Prostate gland (tissue), 2 donors: ENCODE data around the gene USP35. TPM values are rescaled to one million over a fixed set of nuclear protein-coding genes. Genes with fewer than 3 reads are reported as not detected.
"Not testable (repeated sequence)": the region's sequence is repeated elsewhere in the genome, so short reads cannot be mapped to it uniquely, and the experiment has no call there.

Experiments
- DNase-seq: peaks from one replicate; pipeline ENCODE4 v3.0.0-alpha.2; 2019; ENCODE audit warnings: low spot score
- H3K27ac ChIP-seq, 2 donors: fragments of 200-600 bp; sonication (generic); 2 replicates each; pipeline ENCODE4 v1.5.1; 2017 to 2019
- H3K27me3 ChIP-seq: fragments of 200-600 bp; sonication (generic); replicated peaks from 2 replicates; pipeline ENCODE4 v1.5.1; 2019; ENCODE audit not compliant: insufficient read depth
- H3K36me3 ChIP-seq, 2 donors: fragments of 200-600 bp; sonication (generic); 1 replicate in 1 of 2; 2 replicates in 1 of 2; pipeline versions ENCODE4 v1.5.1 to v1.8.1; 2017 to 2019
- H3K4me1 ChIP-seq: fragments of 200-600 bp; sonication (generic); replicated peaks from 2 replicates; pipeline ENCODE4 v1.5.1; 2019
- H3K4me3 ChIP-seq, 2 donors: fragments of 200-600 bp; sonication (generic); 2 replicates each; pipeline ENCODE4 v1.5.1; 2017 to 2019
- H3K9me3 ChIP-seq: fragments of 200-600 bp; sonication (generic); 2 replicates; pipeline ENCODE4 v1.5.1; 2017
- POLR2A ChIP-seq: fragments of 450-650 bp; IDR thresholded peaks from one replicate; pipeline ENCODE4 v1.6.1; 2016; ENCODE audit warnings: antibody characterized with exemption, mild to moderate bottlenecking
- POLR2AphosphoS5 ChIP-seq: sonication (generic); formaldehyde crosslinking; IDR thresholded peaks from one replicate; pipeline ENCODE4 v1.6.1; 2017; ENCODE audit warnings: antibody characterized with exemption
- WGBS: methylation state at CpG from one replicate; pipeline ENCODE4 v1.1.5; 2018; 5-methylcytosine and 5-hydroxymethylcytosine counted together
- intact Hi-C: fragments of 100-400 bp; cut with DNase I; formaldehyde crosslinking; loops from one replicate; pipeline ENCODE4 v1.14.2; 2022
- total RNA-seq, 2 donors: library from RNA; depleted of rRNA; stranded (reverse); fragments of >200 nt; gene quantifications; one replicate each; pipeline ENCODE4 v1.1.0, GENCODE V29; 2016
- TF ChIP-seq, protein P1 (sequence below), 4 experiments: fragments of 200-600 bp in 2 of 4; fragments of 450-650 bp in 2 of 4; sonication (generic) in 2 of 4; IDR thresholded peaks; 1 replicate in 3 of 4; 2 replicates in 1 of 4; pipeline ENCODE4 v1.5.1; 2016 to 2019; ENCODE audit warnings: antibody characterized with exemption in 4 of 4, mild to moderate bottlenecking in 2 of 4, moderate library complexity in 2 of 4

Gene USP35
- total RNA-seq, 2 donors from 2014 or later, result 3.4 to 13.6 TPM

DNA sequence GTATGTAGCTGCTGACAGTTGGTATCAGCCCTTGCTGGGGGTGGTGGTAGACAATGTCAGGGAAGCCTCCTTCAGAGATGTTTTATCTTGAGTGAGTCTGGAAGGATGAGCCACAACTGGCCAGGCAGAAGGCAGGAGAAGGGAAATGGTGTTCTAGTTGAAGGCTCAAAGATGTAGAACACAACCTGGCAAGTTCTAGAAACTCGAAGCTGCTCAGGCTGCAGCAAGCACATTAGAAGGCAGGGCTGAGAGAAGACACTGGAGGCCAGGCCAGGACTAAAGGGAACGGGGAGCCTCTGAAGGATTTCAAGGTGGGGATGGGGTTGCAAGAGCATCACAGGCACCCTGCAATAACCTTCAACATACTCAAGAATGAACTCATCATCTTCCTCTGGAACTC, 40.4 kb downstream of the USP35 start:
- no peak for DNase-seq
- H3K4me3 ChIP-seq, result no peak overlapping the region
- no peaks in the 10 kb centered on the region for H3K4me1 ChIP-seq
- H3K27me3 ChIP-seq, result no peaks in the 10 kb centered on the region
- 92% methylated on average over 2 of the region's 2 CpGs for WGBS
- H3K9me3 ChIP-seq, result no peaks in the 10 kb centered on the region
- intact Hi-C loops, result loop anchor here (2.0 kb wide), 2 partner anchors 190 to 336 kb away; no protein-coding TSS in a partner anchor
- H3K36me3 ChIP-seq, result no peaks in the 10 kb centered on the region
- H3K27ac ChIP-seq, result no peak overlapping the region
- TF ChIP-seq POLR2A, result no peak
- TF ChIP-seq, protein P1, sequence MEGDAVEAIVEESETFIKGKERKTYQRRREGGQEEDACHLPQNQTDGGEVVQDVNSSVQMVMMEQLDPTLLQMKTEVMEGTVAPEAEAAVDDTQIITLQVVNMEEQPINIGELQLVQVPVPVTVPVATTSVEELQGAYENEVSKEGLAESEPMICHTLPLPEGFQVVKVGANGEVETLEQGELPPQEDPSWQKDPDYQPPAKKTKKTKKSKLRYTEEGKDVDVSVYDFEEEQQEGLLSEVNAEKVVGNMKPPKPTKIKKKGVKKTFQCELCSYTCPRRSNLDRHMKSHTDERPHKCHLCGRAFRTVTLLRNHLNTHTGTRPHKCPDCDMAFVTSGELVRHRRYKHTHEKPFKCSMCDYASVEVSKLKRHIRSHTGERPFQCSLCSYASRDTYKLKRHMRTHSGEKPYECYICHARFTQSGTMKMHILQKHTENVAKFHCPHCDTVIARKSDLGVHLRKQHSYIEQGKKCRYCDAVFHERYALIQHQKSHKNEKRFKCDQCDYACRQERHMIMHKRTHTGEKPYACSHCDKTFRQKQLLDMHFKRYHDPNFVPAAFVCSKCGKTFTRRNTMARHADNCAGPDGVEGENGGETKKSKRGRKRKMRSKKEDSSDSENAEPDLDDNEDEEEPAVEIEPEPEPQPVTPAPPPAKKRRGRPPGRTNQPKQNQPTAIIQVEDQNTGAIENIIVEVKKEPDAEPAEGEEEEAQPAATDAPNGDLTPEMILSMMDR (IDR thresholded peaks at IDR 0.05), result no peak
- no peak for TF ChIP-seq POLR2AphosphoS5

GRCh38 chr11:78230161-78230877, 41.6 kb downstream of the USP35 start:
- Histone ChIP-seq H3K27ac (no peak overlapping the region), H3K9me3 (no peaks in the 10 kb centered on the region), H3K36me3 (no peaks in the 10 kb centered on the region), H3K4me3 (no peak overlapping the region), H3K4me1 (no peaks in the 10 kb centered on the region), H3K27me3 (no peaks in the 10 kb centered on the region)
- intact Hi-C loops, result no loop called here
- TF ChIP-seq POLR2AphosphoS5, result no peak
- no peak for TF ChIP-seq POLR2A
- TF ChIP-seq, protein P1 (IDR thresholded peaks at IDR 0.05), result no peak
- 86% methylated on average over 7 of the region's 7 CpGs for WGBS
- DNase-seq, result no peak

DNA sequence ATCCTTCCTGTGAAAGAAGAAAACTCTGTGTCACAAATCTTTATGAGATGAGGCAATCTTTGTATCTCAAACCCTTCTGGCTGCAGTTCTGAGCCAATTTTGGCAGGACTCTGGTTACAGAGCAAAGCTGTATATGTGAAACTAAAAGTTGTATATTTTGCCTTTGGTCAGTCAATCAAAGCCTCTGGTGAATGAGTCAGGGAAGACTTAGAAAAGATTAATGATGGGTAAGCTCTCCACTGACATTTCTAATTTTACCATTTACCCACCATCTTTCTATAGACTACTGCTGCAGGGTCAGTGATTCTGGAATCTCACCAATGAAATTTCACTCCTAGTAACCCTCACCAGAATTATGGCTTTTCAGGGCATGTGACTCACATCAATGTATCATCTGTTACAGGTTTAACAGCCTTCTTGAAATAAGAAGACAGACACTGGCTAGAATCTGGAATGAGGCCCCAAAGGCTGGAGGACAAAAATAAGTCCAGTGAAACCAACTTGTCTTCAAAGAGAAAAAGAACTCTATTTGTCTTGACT, 43.3 kb downstream of the USP35 start:
- Histone ChIP-seq H3K4me3 (no peak overlapping the region), H3K36me3 (no peaks in the 10 kb centered on the region), H3K27ac (no peak overlapping the region), H3K9me3 (no peaks in the 10 kb centered on the region), H3K27me3 (no peaks in the 10 kb centered on the region), H3K4me1 (no peaks in the 10 kb centered on the region)
- no peak for TF ChIP-seq POLR2A
- TF ChIP-seq POLR2AphosphoS5, result no peak
- TF ChIP-seq, protein P1 (IDR thresholded peaks at IDR 0.05), result no peak
- intact Hi-C loops, result no loop called here
- no peak for DNase-seq

DNA sequence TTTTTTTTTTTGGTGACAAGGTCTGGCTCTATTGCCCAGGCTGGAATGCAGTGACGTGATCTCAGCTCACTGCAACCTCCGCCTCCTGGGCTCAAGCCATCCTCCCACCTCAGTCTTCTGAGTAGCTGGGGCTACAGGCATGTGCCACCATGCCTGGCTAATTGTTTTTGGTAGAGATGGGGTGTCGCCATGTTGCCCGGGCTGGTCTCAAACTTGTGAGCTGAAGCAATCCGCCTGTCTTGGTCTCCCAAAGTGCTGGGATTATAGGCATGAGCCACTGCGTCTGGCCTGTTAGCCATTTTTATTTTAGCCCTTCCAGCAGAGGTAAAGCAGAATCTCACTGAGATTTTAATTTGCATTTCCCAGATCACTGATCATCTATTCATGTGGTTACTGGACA, 44.3 kb downstream of the USP35 start:
- H3K27ac ChIP-seq, intact Hi-C loops, H3K36me3 ChIP-seq, DNase-seq, H3K9me3 ChIP-seq, H3K4me3 ChIP-seq, H3K4me1 ChIP-seq, H3K27me3 ChIP-seq: not testable (repeated sequence)
- WGBS, result 80% methylated on average over 6 of the region's 6 CpGs

- no peaks in the 10 kb centered on the region for H3K9me3 ChIP-seq
- H3K27ac ChIP-seq, result no peak overlapping the region
- no peaks in the 10 kb centered on the region for H3K4me1 ChIP-seq
- 86% methylated on average over 5 of the region's 5 CpGs for WGBS
- no peak overlapping the region for H3K4me3 ChIP-seq
- no peak for TF ChIP-seq POLR2A
- TF ChIP-seq, protein P1 (IDR thresholded peaks at IDR 0.05), result no peak
- TF ChIP-seq POLR2AphosphoS5, result no peak
- H3K36me3 ChIP-seq, result no peaks in the 10 kb centered on the region
- H3K27me3 ChIP-seq, result no peaks in the 10 kb centered on the region
- intact Hi-C loops, result no loop called here
- DNase-seq, result no peak
Measured at GRCh38 chr11:78234006-78234405, 45.3 kb downstream of the USP35 start.
